Uterus (tissue), 2 donors: ENCODE data around the gene R3HDM2.

Experiments
- POLR2A ChIP-seq, 2 donors: fragments of 450-650 bp; IDR thresholded peaks; one replicate each; pipeline ENCODE4 v1.6.1; 2016; ENCODE audit warnings: antibody characterized with exemption in 2 of 2, mild to moderate bottlenecking in 1 of 2, moderate library complexity in 1 of 2
- TF ChIP-seq, protein P1 (sequence below), 4 experiments: fragments of 200-600 bp in 2 of 4; fragments of 450-650 bp in 2 of 4; sonication (generic) in 2 of 4; IDR thresholded peaks; one replicate each; pipeline ENCODE4 v1.5.1; 2016 to 2019; ENCODE audit warnings: antibody characterized with exemption in 4 of 4, mild to moderate bottlenecking in 2 of 4, moderate library complexity in 1 of 4

- TF ChIP-seq, protein P1, sequence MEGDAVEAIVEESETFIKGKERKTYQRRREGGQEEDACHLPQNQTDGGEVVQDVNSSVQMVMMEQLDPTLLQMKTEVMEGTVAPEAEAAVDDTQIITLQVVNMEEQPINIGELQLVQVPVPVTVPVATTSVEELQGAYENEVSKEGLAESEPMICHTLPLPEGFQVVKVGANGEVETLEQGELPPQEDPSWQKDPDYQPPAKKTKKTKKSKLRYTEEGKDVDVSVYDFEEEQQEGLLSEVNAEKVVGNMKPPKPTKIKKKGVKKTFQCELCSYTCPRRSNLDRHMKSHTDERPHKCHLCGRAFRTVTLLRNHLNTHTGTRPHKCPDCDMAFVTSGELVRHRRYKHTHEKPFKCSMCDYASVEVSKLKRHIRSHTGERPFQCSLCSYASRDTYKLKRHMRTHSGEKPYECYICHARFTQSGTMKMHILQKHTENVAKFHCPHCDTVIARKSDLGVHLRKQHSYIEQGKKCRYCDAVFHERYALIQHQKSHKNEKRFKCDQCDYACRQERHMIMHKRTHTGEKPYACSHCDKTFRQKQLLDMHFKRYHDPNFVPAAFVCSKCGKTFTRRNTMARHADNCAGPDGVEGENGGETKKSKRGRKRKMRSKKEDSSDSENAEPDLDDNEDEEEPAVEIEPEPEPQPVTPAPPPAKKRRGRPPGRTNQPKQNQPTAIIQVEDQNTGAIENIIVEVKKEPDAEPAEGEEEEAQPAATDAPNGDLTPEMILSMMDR (IDR thresholded peaks at IDR 0.05) = no peak
- TF ChIP-seq POLR2A (IDR thresholded peaks at IDR 0.05) = no peak
Measured at GRCh38 chr12:57323416-57323815, 107.4 kb downstream of the R3HDM2 start.
